Thoracic aorta (tissue), 2 donors: ENCODE data around the gene ASCC2. TPM values are rescaled to one million over a fixed set of nuclear protein-coding genes. Genes with fewer than 3 reads are reported as not detected.

Experiments used
- ATAC-seq: fragments of 150-250 bp; one replicate; pipeline ENCODE4 v1.8.0; 2017; ENCODE audit warnings: low read depth; ENCODE audit not compliant: insufficient number of reproducible peaks, low FRiP score
- DNase-seq: peaks from one replicate; pipeline ENCODE4 v3.0.0-alpha.2; 2020; ENCODE audit warnings: low spot score
- H3K27ac ChIP-seq, 2 donors: fragments of 200-600 bp; sonication (generic); 1 replicate in 1 of 2; 2 replicates in 1 of 2; pipeline ENCODE4 v1.5.1; 2016; ENCODE audit warnings: mild to moderate bottlenecking in 2 of 2, moderate library complexity in 2 of 2
- H3K27me3 ChIP-seq: fragments of 200-600 bp; sonication (generic); replicated peaks from 2 replicates; pipeline ENCODE4 v1.6.0; 2016; ENCODE audit warnings: mild to moderate bottlenecking; ENCODE audit not compliant: insufficient read depth
- H3K36me3 ChIP-seq: fragments of 200-600 bp; sonication (generic); one replicate; pipeline ENCODE4 v1.5.1; 2016
- H3K4me1 ChIP-seq, 2 donors: fragments of 200-600 bp; sonication (generic); 1 replicate in 1 of 2; 2 replicates in 1 of 2; pipeline versions ENCODE4 v1.5.1 to v1.6.0; 2016; ENCODE audit warnings: low read depth in 2 of 2, mild to moderate bottlenecking in 1 of 2; ENCODE audit not compliant: control insufficient read depth in 1 of 2
- H3K4me3 ChIP-seq: fragments of 200-600 bp; sonication (generic); 2 replicates; pipeline ENCODE4 v1.5.1; 2016; ENCODE audit warnings: mild to moderate bottlenecking
- H3K9me3 ChIP-seq: fragments of 200-600 bp; sonication (generic); 2 replicates; pipeline ENCODE4 v1.5.1; 2016
- total RNA-seq, 2 donors: library from RNA; depleted of rRNA; stranded (reverse); fragments of >200 nt; gene quantifications; one replicate each; pipeline versions ENCODE4 v1.1.0 to v1.2.3, GENCODE V29; 2016
- TF ChIP-seq, protein P1 (sequence below): fragments of 200-600 bp; sonication (generic); IDR thresholded peaks from one replicate; pipeline ENCODE4 v1.5.1; 2019; ENCODE audit warnings: antibody characterized with exemption

Gene ASCC2
- total RNA-seq, 2 donors from 2014 or later = 31.0 to 41.8 TPM

DNA sequence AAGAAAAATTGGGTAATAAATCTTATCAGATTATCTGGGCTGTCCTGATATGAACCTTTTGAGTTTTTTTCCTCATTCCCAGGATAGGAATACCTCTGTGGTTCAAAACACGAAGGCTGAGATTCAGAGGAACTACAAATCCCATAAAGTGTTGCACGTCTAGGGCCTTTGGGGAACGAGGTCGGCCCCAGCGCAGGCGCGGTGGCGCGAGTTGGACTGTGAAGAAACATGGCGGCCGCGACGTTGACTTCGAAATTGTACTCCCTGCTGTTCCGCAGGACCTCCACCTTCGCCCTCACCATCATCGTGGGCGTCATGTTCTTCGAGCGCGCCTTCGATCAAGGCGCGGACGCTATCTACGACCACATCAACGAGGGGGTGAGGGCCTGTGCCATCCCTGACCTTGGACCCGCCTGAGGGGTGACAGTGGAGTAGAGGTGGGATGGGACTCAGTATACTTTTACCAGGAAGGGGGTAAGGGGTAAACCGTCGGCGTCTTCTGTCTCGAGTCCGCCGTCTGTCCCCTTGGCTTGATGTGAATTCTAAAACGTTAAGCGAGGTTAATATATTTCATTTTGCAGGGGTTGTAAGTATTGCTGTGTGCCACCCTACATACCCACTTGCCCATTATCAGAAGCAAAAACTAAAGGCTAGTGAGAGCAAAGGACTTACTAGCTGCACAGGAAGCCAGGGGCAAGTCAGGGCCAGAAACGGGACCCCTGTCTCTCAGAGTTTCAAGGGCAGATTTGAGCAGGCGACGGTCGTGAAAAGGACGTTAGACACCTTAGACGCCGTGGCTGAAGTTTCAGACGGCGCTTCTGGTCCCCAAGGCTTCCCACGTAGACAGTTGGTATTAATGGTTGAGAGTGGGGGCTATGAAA, 70.7 kb downstream of the ASCC2 start, which contains the start of gene UQCR10:
TSS of gene UQCR10 (plus strand) at position 199 of the 881 bp plus-strand sequence. CDS start at position 229, 30 bp downstream.
- peak; percentile 90 for ATAC-seq
- Histone ChIP-seq H3K4me3 (peak within 1 kb of the TSS; percentile 87), H3K9me3 (no peaks in the 10 kb centered on the region), H3K27ac (peak within 1 kb of the TSS; percentile 55 to 73), H3K4me1 (peaks cover 13 to 22% of the 10 kb centered on the region in 2 donors), H3K27me3 (no peaks in the 10 kb centered on the region), H3K36me3 (peaks cover 19% of the 10 kb centered on the region)
- TF ChIP-seq, protein P1, sequence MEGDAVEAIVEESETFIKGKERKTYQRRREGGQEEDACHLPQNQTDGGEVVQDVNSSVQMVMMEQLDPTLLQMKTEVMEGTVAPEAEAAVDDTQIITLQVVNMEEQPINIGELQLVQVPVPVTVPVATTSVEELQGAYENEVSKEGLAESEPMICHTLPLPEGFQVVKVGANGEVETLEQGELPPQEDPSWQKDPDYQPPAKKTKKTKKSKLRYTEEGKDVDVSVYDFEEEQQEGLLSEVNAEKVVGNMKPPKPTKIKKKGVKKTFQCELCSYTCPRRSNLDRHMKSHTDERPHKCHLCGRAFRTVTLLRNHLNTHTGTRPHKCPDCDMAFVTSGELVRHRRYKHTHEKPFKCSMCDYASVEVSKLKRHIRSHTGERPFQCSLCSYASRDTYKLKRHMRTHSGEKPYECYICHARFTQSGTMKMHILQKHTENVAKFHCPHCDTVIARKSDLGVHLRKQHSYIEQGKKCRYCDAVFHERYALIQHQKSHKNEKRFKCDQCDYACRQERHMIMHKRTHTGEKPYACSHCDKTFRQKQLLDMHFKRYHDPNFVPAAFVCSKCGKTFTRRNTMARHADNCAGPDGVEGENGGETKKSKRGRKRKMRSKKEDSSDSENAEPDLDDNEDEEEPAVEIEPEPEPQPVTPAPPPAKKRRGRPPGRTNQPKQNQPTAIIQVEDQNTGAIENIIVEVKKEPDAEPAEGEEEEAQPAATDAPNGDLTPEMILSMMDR = no peak
- DNase-seq = peak; percentile 80

DNA sequence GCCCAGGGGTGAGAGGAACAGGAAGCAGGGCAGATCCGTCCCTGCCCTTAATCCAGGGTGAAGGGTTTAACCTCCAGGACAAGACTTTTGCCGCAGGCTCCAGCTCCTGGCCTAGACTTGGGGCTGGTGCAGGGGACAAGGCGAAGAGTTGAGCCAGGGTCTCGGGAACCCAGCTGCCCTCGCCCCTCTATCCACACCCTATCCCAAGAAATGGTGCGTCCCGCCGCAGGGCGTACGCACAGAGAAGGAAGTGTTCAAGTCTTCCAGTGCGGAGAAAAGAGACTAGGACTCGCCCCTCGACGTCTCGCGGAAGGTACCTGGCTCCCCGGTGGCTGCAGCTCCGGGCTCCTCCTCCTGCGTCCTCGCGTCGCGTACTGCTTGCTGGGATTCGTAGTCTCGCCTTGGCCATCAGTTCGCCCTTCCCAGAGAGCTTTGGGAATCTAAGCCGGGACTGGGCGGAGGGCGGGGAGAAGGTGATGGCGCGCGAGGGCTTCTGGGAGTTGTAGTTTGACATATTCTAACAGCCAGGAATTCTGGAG, 71.4 kb downstream of the ASCC2 start, which contains the start of gene ZMAT5:
TSS of gene ZMAT5 (minus strand) at position 376 of the 539 bp plus-strand sequence. CDS start 18,463 bp downstream, outside the sequence.
- H3K9me3 ChIP-seq = no peaks in the 10 kb centered on the region
- ATAC-seq = peak; percentile 99
- peak within 1 kb of the TSS; percentile 55 to 73 for H3K27ac ChIP-seq
- H3K4me3 ChIP-seq = peak within 1 kb of the TSS; percentile 87
- H3K27me3 ChIP-seq = no peaks in the 10 kb centered on the region
- peaks cover 13 to 22% of the 10 kb centered on the region in 2 donors for H3K4me1 ChIP-seq
- TF ChIP-seq, protein P1 = no peak
- peak; percentile 82 for DNase-seq
- peaks cover 19% of the 10 kb centered on the region for H3K36me3 ChIP-seq

DNA sequence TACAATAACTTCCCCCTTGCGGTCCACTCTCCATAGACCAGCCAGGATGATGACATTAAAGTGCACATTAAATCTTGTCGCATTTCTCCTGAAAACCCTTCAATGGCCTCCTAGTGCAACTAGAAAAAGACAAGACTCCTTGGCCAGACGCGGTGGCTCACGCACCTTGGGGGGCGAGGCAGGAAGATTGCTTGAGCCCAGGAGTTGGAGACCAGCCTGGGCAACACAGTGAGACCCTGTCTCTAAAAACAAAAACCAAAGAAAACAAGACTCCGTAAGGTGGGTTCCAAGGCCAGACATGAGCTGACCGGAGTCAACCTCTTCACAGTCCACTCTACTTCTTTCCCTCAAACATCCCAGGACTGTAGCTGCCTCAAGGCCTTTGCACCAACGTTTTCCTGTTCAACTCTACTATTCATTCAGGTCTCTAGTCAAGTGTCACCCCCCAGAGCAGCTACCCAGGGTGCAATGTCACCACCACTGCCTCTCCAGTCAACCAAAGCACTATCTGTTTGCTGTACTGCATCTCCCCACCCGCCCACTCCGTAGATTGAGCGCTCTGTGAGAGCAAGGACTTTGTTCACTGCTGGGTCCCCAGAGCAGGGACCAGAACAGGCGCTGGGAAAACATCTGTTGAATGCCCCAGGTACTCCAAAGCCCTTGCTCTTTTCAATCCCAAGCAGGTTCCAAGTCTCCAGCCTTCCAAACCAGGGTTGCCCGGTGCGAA, 72.0 kb downstream of the ASCC2 start:
- ATAC-seq = no peak
- H3K4me3 ChIP-seq = peak overlapping the region; percentile 87
- peaks cover 19% of the 10 kb centered on the region for H3K36me3 ChIP-seq
- TF ChIP-seq, protein P1 = no peak
- H3K27me3 ChIP-seq = no peaks in the 10 kb centered on the region
- H3K4me1 ChIP-seq = peaks cover 13 to 22% of the 10 kb centered on the region in 2 donors
- DNase-seq = no peak
- H3K27ac ChIP-seq = peak overlapping the region in 1 of 2 donors; percentile 73
- no peaks in the 10 kb centered on the region for H3K9me3 ChIP-seq

DNA sequence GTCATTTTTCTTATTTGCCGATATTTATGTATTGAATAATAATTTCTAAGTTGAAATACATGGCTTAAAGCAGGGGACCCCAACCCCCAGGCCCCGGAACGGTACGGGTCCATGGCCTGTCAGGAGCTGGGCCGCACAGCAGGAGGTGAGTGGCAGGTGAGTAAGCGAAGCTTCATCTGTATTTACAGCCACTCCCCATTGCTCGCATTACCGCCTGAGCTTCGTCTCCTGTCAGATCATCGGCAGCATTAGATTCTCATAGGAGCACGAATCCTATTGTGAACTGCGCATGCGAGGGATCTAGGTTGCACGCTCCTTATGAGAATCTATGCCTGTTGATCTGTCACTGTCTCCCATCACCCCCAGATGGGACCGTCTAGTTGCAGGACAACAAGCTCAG, 75.8 kb downstream of the ASCC2 start:
- H3K27me3 ChIP-seq = no peaks in the 10 kb centered on the region
- no peak for DNase-seq
- no peaks in the 10 kb centered on the region for H3K36me3 ChIP-seq
- TF ChIP-seq, protein P1 = no peak
- H3K4me3 ChIP-seq = no peak overlapping the region
- no peak for ATAC-seq
- H3K9me3 ChIP-seq = no peaks in the 10 kb centered on the region
- H3K4me1 ChIP-seq = peaks cover 6 to 9% of the 10 kb centered on the region in 2 donors
- H3K27ac ChIP-seq = no peak overlapping the region
